Activated naive CD8-positive, alpha-beta T cell treated with anti-CD3 and anti-CD28 coated beads, Interleukin-2, amount 10 ng/mL, durations not matched to agents 7 days and 5 days (primary cell): ENCODE data around the gene FLAD1. TPM values are rescaled to one million over a fixed set of nuclear protein-coding genes. Genes with fewer than 3 reads are reported as not detected.
A peak's percentile ranks its signal among the peaks of the same experiment; 100 is the strongest.
"Not testable (repeated sequence)": the region's sequence is repeated elsewhere in the genome, so short reads cannot be mapped to it uniquely, and the experiment has no call there.

Source experiments
- ATAC-seq: fragments of 150-1000 bp; cut with Tn5 transposase; one replicate; pipeline ENCODE4 v1.10.0; 2021; ENCODE audit warnings: low read depth, moderate library complexity
- POLR2A ChIA-PET: fragments of 350-600 bp; sonication (Branson Sonifier 250); formaldehyde crosslinking; loops from one replicate; lab custom pipeline; 2021; ENCODE audit warnings: antibody characterized with exemption; lab: Charles Lee
- DNase-seq: peaks from one replicate; pipeline ENCODE4 v3.0.0; 2021
- H3K27ac Mint-ChIP-seq: one replicate; pipeline ENCODE4 v1.8.0; 2022; ENCODE audit warnings: mild to moderate bottlenecking, mixed read lengths
- H3K27me3 Mint-ChIP-seq: one replicate; pipeline ENCODE4 v1.8.0; 2022; ENCODE audit warnings: mild to moderate bottlenecking, moderate library complexity, mixed read lengths
- H3K36me3 Mint-ChIP-seq: one replicate; pipeline ENCODE4 v1.8.0; 2021; ENCODE audit warnings: mild to moderate bottlenecking, mixed read lengths
- H3K4me1 Mint-ChIP-seq: one replicate; pipeline ENCODE4 v1.8.0; 2021; ENCODE audit warnings: mixed read lengths
- H3K4me3 Mint-ChIP-seq: one replicate; pipeline ENCODE4 v1.8.0; 2022; ENCODE audit warnings: mild to moderate bottlenecking, moderate library complexity, mixed read lengths
- H3K9me3 Mint-ChIP-seq: one replicate; pipeline ENCODE4 v1.8.0; 2021; ENCODE audit warnings: mixed read lengths
- total RNA-seq, 2 experiments: library from RNA; stranded (reverse); gene quantifications; one replicate each; pipeline ENCODE4 v1.2.3, GENCODE V29; 2021

FLAD1 gene
- total RNA-seq, 2 experiments from 2014 or later = 46.2 to 48.9 TPM

GRCh38 chr1:154973344-154974101, 9.6 kb upstream of the FLAD1 start:
- H3K4me3 Mint-ChIP-seq = no peak overlapping the region
- peaks cover 16% of the 10 kb centered on the region for H3K36me3 Mint-ChIP-seq
- DNase-seq (peak; percentile 93), ATAC-seq (peak; percentile 6)
- H3K27me3 Mint-ChIP-seq = no peaks in the 10 kb centered on the region
- no peaks in the 10 kb centered on the region for H3K9me3 Mint-ChIP-seq
- H3K4me1 Mint-ChIP-seq = peaks cover 41% of the 10 kb centered on the region
- no peak overlapping the region for H3K27ac Mint-ChIP-seq
- POLR2A ChIA-PET = interaction anchor here (0.7 to 3.5 kb wide), 18 partner anchors 9 to 1324 kb away, joined by 3 to 43 read pairs (median 8); partner anchors contain the start of genes FLAD1, PBXIP1, PMVK and PYGO2

GRCh38 chr1:154974102-154974807, 8.9 kb upstream of the FLAD1 start, which contains the start of gene CKS1B:
CKS1B (plus strand) TSS chr1:154974681; CDS start chr1:154974746, 65 bp downstream.
- H3K4me1 Mint-ChIP-seq = peaks cover 37% of the 10 kb centered on the region
- H3K4me3 Mint-ChIP-seq = no peak within 1 kb of the TSS
- H3K27me3 Mint-ChIP-seq = no peaks in the 10 kb centered on the region
- ATAC-seq = peak; percentile 89
- no peak within 1 kb of the TSS for H3K27ac Mint-ChIP-seq
- no peaks in the 10 kb centered on the region for H3K9me3 Mint-ChIP-seq
- peaks cover 14% of the 10 kb centered on the region for H3K36me3 Mint-ChIP-seq
- POLR2A ChIA-PET = interaction anchor here (0.7 to 3.5 kb wide), 17 partner anchors 9 to 363 kb away, joined by 3 to 43 read pairs (median 8); partner anchors contain the start of genes FLAD1, PBXIP1, PMVK and PYGO2
- DNase-seq = peak; percentile 92

GRCh38 chr1:154974808-154975408, 8.2 kb upstream of the FLAD1 start:
- peak; percentile 94 for DNase-seq
- peaks cover 12% of the 10 kb centered on the region for H3K36me3 Mint-ChIP-seq
- no peak overlapping the region for H3K4me3 Mint-ChIP-seq
- POLR2A ChIA-PET = interaction anchor here (0.9 to 3.5 kb wide), 11 partner anchors 9 to 46 kb away, joined by 3 to 43 read pairs (median 18); partner anchors contain the start of genes FLAD1, PBXIP1, PMVK and PYGO2
- no peaks in the 10 kb centered on the region for H3K27me3 Mint-ChIP-seq
- peaks cover 33% of the 10 kb centered on the region for H3K4me1 Mint-ChIP-seq
- ATAC-seq = peak; percentile 51
- H3K9me3 Mint-ChIP-seq = no peaks in the 10 kb centered on the region
- no peak overlapping the region for H3K27ac Mint-ChIP-seq

- Mint-ChIP-seq H3K4me1 (peaks cover 33% of the 10 kb centered on the region), H3K27me3 (no peaks in the 10 kb centered on the region), H3K36me3 (peaks cover 14% of the 10 kb centered on the region), H3K27ac (no peak overlapping the region), H3K4me3 (no peak overlapping the region), H3K9me3 (no peaks in the 10 kb centered on the region)
- POLR2A ChIA-PET = interaction anchor here (0.6 to 3.5 kb wide), 10 partner anchors 8 to 45 kb away, joined by 3 to 43 read pairs (median 15); partner anchors contain the start of genes FLAD1, PBXIP1 and PYGO2
- ATAC-seq (no peak), DNase-seq (peak; percentile 63)
Observed at GRCh38 chr1:154975409-154976059, 7.6 kb upstream of the FLAD1 start.

GRCh38 chr1:154977762-154978161, 5.4 kb upstream of the FLAD1 start:
- H3K4me1 Mint-ChIP-seq = peaks cover 20% of the 10 kb centered on the region
- H3K4me3 Mint-ChIP-seq, H3K9me3 Mint-ChIP-seq, ATAC-seq, DNase-seq, H3K27me3 Mint-ChIP-seq, POLR2A ChIA-PET: not testable (repeated sequence)
- peaks cover 12% of the 10 kb centered on the region for H3K36me3 Mint-ChIP-seq
- peak overlapping the region; percentile 18 for H3K27ac Mint-ChIP-seq

- DNase-seq (no peak), ATAC-seq (no peak)
- no peak overlapping the region for H3K27ac Mint-ChIP-seq
- H3K36me3 Mint-ChIP-seq = peaks cover 12% of the 10 kb centered on the region
- POLR2A ChIA-PET = no interaction called here
- no peak overlapping the region for H3K4me3 Mint-ChIP-seq
- H3K9me3 Mint-ChIP-seq = no peaks in the 10 kb centered on the region
- no peaks in the 10 kb centered on the region for H3K27me3 Mint-ChIP-seq
- H3K4me1 Mint-ChIP-seq = peaks cover 17% of the 10 kb centered on the region
Observed at GRCh38 chr1:154978360-154978759, 4.8 kb upstream of the FLAD1 start.

GRCh38 chr1:154982341-154982740, 803 bp upstream of the FLAD1 start:
- POLR2A ChIA-PET = interaction anchor here (1.4 to 5.2 kb wide), 10 partner anchors 8 to 102 kb away, joined by 4 to 36 read pairs (median 16); partner anchors contain the start of genes CKS1B, LENEP, PBXIP1 and PMVK
- peaks cover 12% of the 10 kb centered on the region for H3K36me3 Mint-ChIP-seq
- peaks cover 15% of the 10 kb centered on the region for H3K4me1 Mint-ChIP-seq
- no peak overlapping the region for H3K4me3 Mint-ChIP-seq
- H3K9me3 Mint-ChIP-seq = no peaks in the 10 kb centered on the region
- H3K27me3 Mint-ChIP-seq = no peaks in the 10 kb centered on the region
- ATAC-seq (no peak), DNase-seq (no peak)
- no peak overlapping the region for H3K27ac Mint-ChIP-seq

GRCh38 chr1:154983776-154984466, 777 bp downstream of the FLAD1 start:
- Mint-ChIP-seq H3K27me3 (no peaks in the 10 kb centered on the region), H3K4me3 (no peak overlapping the region), H3K4me1 (peaks cover 13% of the 10 kb centered on the region), H3K27ac (no peak overlapping the region), H3K36me3 (peaks cover 13% of the 10 kb centered on the region), H3K9me3 (no peaks in the 10 kb centered on the region)
- POLR2A ChIA-PET = interaction anchor here (0.7 to 5.2 kb wide), 17 partner anchors 10 to 426 kb away, joined by 3 to 36 read pairs (median 7); partner anchors contain the start of genes ADAM15, CKS1B, LENEP and PBXIP1
- DNase-seq (no peak), ATAC-seq (no peak)

GRCh38 chr1:154986736-154987135, 3.6 kb downstream of the FLAD1 start:
- peaks cover 12% of the 10 kb centered on the region for H3K4me1 Mint-ChIP-seq
- ATAC-seq, DNase-seq, H3K4me3 Mint-ChIP-seq, H3K27me3 Mint-ChIP-seq, H3K36me3 Mint-ChIP-seq, H3K9me3 Mint-ChIP-seq, H3K27ac Mint-ChIP-seq: not testable (repeated sequence)
- POLR2A ChIA-PET = interaction anchor here (0.7 to 1.3 kb wide), 2 partner anchors 15 to 16 kb away, joined by 3 to 4 read pairs; partner anchors contain the start of gene SHC1

GRCh38 chr1:154987326-154987725, 4.2 kb downstream of the FLAD1 start:
- POLR2A ChIA-PET = interaction anchor here (0.7 to 1.0 kb wide), 2 partner anchors 17 to 74 kb away, joined by 3 read pairs; partner anchors contain the start of gene SHC1
- Mint-ChIP-seq H3K9me3 (no peaks in the 10 kb centered on the region), H3K4me1 (peaks cover 12% of the 10 kb centered on the region), H3K36me3 (peaks cover 6% of the 10 kb centered on the region), H3K27ac (no peak overlapping the region), H3K4me3 (no peak overlapping the region), H3K27me3 (no peaks in the 10 kb centered on the region)
- DNase-seq (no peak), ATAC-seq (no peak)

- no peaks in the 10 kb centered on the region for H3K9me3 Mint-ChIP-seq
- POLR2A ChIA-PET = interaction anchor here (1.0 to 1.4 kb wide), 2 partner anchors 15 to 73 kb away, joined by 3 read pairs; no protein-coding TSS in a partner anchor
- no peak for DNase-seq
- no peak overlapping the region for H3K4me3 Mint-ChIP-seq
- H3K27ac Mint-ChIP-seq = no peak overlapping the region
- peaks cover 12% of the 10 kb centered on the region for H3K4me1 Mint-ChIP-seq
- ATAC-seq = no peak
- peaks cover 6% of the 10 kb centered on the region for H3K36me3 Mint-ChIP-seq
- H3K27me3 Mint-ChIP-seq = no peaks in the 10 kb centered on the region
Observed at GRCh38 chr1:154988058-154988954, 5.2 kb downstream of the FLAD1 start.
